GM10266 (cell line): Measurements from ENCODE around the gene FN3KRP.

ENCODE experiments used
- DNase-seq: peaks from one replicate; pipeline ENCODE4 v3.0.0; 2012; ENCODE audit errors: extremely low spot score
- TF ChIP-seq, protein P1 (sequence below): IDR thresholded peaks from 2 replicates; pipeline ENCODE4 v1.5.1; 2012; ENCODE audit warnings: mild to moderate bottlenecking, low read depth; ENCODE audit not compliant: control insufficient read depth, insufficient read depth; ENCODE audit errors: missing control alignments

The FN3KRP gene, protein sequence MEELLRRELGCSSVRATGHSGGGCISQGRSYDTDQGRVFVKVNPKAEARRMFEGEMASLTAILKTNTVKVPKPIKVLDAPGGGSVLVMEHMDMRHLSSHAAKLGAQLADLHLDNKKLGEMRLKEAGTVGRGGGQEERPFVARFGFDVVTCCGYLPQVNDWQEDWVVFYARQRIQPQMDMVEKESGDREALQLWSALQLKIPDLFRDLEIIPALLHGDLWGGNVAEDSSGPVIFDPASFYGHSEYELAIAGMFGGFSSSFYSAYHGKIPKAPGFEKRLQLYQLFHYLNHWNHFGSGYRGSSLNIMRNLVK

GRCh38 chr17:82716203-82717010 is at the start of gene FN3KRP:
FN3KRP (plus strand) TSS chr17:82716706; CDS start chr17:82716756, 50 bp downstream.
- TF ChIP-seq, protein P1, sequence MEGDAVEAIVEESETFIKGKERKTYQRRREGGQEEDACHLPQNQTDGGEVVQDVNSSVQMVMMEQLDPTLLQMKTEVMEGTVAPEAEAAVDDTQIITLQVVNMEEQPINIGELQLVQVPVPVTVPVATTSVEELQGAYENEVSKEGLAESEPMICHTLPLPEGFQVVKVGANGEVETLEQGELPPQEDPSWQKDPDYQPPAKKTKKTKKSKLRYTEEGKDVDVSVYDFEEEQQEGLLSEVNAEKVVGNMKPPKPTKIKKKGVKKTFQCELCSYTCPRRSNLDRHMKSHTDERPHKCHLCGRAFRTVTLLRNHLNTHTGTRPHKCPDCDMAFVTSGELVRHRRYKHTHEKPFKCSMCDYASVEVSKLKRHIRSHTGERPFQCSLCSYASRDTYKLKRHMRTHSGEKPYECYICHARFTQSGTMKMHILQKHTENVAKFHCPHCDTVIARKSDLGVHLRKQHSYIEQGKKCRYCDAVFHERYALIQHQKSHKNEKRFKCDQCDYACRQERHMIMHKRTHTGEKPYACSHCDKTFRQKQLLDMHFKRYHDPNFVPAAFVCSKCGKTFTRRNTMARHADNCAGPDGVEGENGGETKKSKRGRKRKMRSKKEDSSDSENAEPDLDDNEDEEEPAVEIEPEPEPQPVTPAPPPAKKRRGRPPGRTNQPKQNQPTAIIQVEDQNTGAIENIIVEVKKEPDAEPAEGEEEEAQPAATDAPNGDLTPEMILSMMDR: no peak
- peak; percentile 100 for DNase-seq

GRCh38 chr17:82666931-82667667 is 49.4 kb upstream of the FN3KRP start:
- DNase-seq: no peak
- TF ChIP-seq, protein P1: no peak

GRCh38 chr17:82667668-82668000 is 48.9 kb upstream of the FN3KRP start:
- no peak for DNase-seq
- TF ChIP-seq, protein P1: no peak

DNA sequence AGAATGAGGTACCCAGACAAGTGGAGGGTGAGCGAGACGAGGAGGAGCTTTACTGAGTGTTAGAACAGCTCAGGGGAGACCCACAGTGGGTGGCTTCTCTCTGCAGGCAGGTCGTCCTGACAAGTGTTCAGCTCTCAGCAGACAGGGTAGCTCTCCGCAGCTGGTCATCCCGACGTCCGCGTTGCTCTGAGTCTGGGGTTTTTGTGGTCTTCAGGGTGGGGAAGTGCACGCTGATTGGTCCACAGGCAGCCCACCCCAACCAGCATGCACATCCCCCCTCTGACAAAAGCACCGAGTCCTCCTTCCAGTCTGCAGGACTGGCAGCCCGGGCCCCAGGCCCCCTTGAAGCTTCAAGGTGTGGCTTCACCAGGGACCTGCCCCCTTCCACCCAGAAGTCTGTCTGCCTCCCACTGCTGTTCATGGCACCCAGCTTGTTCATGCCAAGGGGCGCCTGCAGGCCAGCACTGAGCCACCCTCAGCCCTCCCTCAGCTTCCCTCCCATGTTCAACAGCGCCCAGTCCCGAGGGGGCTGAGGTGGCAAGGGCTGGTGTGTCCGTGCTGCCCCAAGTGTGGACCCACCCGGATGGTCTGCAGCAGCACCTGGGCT is 48.4 kb upstream of the FN3KRP start:
- TF ChIP-seq, protein P1: no peak
- DNase-seq: no peak

DNA sequence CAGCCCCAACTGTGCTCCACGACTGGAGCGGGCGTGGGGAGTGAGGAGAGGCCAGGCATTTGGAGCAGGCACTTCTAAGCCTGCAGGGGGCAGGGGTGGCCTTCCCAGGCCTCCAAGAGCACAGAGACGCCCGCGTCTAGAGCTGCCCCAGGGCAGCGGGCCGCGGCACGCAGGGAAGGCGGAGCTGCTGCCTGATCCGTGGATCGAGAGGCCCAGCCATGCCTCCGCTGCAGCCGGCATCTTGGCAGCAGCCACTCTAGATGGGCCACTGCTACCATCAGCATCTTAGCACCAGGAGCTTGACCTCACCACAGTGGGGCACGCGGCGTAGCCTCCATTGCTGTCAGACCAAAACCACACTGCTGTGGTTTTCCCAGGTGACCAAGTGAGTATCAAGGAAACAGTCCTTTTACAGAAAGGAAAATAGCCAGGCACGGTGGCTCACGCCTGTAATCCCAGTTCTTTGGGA is 47.8 kb upstream of the FN3KRP start:
- TF ChIP-seq, protein P1: peak; percentile 67
- DNase-seq: peak; percentile 71

GRCh38 chr17:82670661-82671450 is 45.6 kb upstream of the FN3KRP start:
- TF ChIP-seq, protein P1: no peak
- no peak for DNase-seq
